ENCODE measurements around the gene RSL1D1.
A peak's percentile ranks its signal among the peaks of the same experiment; 100 is the strongest.

Gene RSL1D1

DNA sequence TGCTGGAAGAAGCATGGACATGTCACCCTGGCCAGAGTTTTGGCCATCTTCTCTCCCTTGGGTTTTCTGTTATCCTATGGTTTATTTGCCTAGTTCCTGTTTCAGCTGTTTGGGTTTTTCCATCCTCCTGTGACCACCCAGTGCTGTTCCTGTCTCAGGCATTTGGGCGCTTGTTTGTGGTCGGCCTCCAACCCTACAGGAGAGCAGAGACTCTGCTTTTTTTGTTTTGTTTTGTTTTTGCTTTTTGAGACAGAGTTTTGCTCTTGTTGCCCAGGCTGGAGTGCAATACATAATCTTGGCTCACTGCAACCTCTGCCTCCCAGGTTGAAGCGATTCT is 51.0 kb downstream of the RSL1D1 start:
- peaks cover 14% of the 10 kb centered on the region for H3K79me2 ChIP-seq (ENCODE audit: insufficient read depth, low read length)
- H3K4me1 ChIP-seq (ENCODE audit: insufficient read depth, low read length, poor library complexity, severe bottlenecking), result peaks cover 8% of the 10 kb centered on the region
- TF ChIP-seq, protein P1, sequence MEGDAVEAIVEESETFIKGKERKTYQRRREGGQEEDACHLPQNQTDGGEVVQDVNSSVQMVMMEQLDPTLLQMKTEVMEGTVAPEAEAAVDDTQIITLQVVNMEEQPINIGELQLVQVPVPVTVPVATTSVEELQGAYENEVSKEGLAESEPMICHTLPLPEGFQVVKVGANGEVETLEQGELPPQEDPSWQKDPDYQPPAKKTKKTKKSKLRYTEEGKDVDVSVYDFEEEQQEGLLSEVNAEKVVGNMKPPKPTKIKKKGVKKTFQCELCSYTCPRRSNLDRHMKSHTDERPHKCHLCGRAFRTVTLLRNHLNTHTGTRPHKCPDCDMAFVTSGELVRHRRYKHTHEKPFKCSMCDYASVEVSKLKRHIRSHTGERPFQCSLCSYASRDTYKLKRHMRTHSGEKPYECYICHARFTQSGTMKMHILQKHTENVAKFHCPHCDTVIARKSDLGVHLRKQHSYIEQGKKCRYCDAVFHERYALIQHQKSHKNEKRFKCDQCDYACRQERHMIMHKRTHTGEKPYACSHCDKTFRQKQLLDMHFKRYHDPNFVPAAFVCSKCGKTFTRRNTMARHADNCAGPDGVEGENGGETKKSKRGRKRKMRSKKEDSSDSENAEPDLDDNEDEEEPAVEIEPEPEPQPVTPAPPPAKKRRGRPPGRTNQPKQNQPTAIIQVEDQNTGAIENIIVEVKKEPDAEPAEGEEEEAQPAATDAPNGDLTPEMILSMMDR (conservative IDR thresholded peaks at IDR 0.05; ENCODE audit: low read length), result no peak
- TF ChIP-seq EZH2phosphoT487 (IDR thresholded peaks at IDR 0.05; ENCODE audit: borderline replicate concordance), result no peak
- no peak overlapping the region for H3K4me3 ChIP-seq (ENCODE audit: low read length, poor library complexity, severe bottlenecking)
- no peak overlapping the region for H3K4me2 ChIP-seq (ENCODE audit: low read depth, low read length, poor library complexity, severe bottlenecking)
- no peaks in the 10 kb centered on the region for H3K27me3 ChIP-seq (ENCODE audit: insufficient read depth, low read length, poor library complexity, severe bottlenecking)
- no peaks in the 10 kb centered on the region for H3K9me3 ChIP-seq (ENCODE audit: insufficient read depth, low read depth, low read length)
- H3K9me2 ChIP-seq (replicated peaks; ENCODE audit: low read depth, low read length), result no peaks in the 10 kb centered on the region
- no peak overlapping the region for H3K9ac ChIP-seq (ENCODE audit: low read depth, low read length, poor library complexity, severe bottlenecking)
- H3K36me3 ChIP-seq (ENCODE audit: insufficient read depth, low read length), result no peaks in the 10 kb centered on the region
- H3F3A ChIP-seq (ENCODE audit: low read depth), result no peaks in the 10 kb centered on the region
- H2AFZ ChIP-seq (ENCODE audit: low read length), result no peak overlapping the region
- peaks cover 7% of the 10 kb centered on the region for H4K20me1 ChIP-seq (ENCODE audit: insufficient read depth, low read length, poor library complexity, severe bottlenecking)

DNA sequence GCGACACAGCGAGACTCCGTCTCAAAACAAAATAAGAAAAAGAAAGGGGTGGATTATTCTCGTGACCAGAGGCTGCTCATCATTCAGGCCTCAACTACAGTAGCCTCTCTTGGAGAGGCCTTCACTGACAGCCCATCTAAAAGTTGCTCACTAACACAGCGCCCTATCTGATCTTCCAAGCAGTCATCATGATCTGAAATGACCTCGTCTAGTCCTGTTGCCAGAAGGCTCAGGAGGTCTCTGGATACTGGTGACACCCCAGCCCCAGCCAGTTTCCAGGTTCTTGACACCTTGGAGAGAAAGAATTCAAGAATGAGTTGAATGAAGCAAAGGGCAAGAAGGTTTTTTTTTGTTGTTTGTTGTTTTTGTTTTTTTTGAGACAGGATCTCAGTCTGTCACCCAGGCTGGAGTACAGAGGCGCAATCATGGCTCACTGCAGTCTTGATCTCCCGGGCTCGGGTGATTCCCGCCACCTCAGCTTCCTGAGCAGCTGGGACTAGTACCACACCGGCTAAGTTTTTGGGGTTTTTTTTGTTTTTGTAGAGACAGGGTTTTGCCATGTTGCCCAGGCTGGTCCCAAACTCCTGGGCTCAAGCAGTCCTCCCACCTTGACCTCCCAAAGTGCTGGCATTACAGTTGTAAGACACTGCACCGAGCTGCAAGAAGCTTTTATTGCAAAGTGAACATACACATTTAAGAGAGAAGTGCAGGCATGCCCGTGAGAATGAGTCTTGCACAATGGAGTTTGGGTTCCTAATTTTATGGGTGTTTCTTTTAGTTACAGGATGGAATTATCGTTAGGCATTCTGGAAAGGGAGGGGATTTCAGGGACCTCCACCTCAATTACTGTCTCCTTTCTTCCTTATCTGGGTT is 51.6 kb downstream of the RSL1D1 start:
- H3K79me2 ChIP-seq (ENCODE audit: insufficient read depth, low read length), result peaks cover 20% of the 10 kb centered on the region
- TF ChIP-seq, protein P1 (conservative IDR thresholded peaks at IDR 0.05; ENCODE audit: low read length), result no peak
- no peak for TF ChIP-seq EZH2phosphoT487 (IDR thresholded peaks at IDR 0.05; ENCODE audit: borderline replicate concordance)

DNA sequence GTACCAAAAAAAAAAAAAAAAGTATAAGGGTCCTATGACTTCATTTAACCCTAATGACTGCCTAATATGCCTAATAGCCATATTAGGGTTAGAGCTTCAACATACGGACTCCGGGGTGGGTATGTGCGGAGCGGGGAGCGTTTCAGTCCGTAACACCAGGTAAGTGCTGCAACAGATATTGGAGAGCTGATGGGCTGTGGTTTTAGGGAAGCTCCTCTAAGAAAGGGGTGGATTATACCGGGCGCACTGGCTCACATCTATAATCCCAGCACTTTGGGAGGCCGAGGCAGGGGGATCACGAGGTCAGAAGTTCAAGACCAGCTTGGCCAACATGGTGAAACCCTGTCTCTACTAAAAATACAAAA is 52.3 kb downstream of the RSL1D1 start:
- no peaks in the 10 kb centered on the region for H3K9me3 ChIP-seq (ENCODE audit: insufficient read depth, low read depth, low read length)
- peak overlapping the region; percentile 84 for H3K4me2 ChIP-seq (ENCODE audit: low read depth, low read length, poor library complexity, severe bottlenecking)
- TF ChIP-seq EZH2phosphoT487 (IDR thresholded peaks at IDR 0.05; ENCODE audit: borderline replicate concordance), result no peak
- TF ChIP-seq, protein P1 (conservative IDR thresholded peaks at IDR 0.05; ENCODE audit: low read length), result no peak
- no peaks in the 10 kb centered on the region for H3K27me3 ChIP-seq (ENCODE audit: insufficient read depth, low read length, poor library complexity, severe bottlenecking)
- no peaks in the 10 kb centered on the region for H3K36me3 ChIP-seq (ENCODE audit: insufficient read depth, low read length)
- H2AFZ ChIP-seq (ENCODE audit: low read length), result no peak overlapping the region
- no peaks in the 10 kb centered on the region for H3K9me2 ChIP-seq (replicated peaks; ENCODE audit: low read depth, low read length)
- H4K20me1 ChIP-seq (ENCODE audit: insufficient read depth, low read length, poor library complexity, severe bottlenecking), result peaks cover 11% of the 10 kb centered on the region
- no peaks in the 10 kb centered on the region for H3F3A ChIP-seq (ENCODE audit: low read depth)
- peaks cover 28% of the 10 kb centered on the region for H3K79me2 ChIP-seq (ENCODE audit: insufficient read depth, low read length)
- peaks cover 17% of the 10 kb centered on the region for H3K4me1 ChIP-seq (ENCODE audit: insufficient read depth, low read length, poor library complexity, severe bottlenecking)
- no peak overlapping the region for H3K9ac ChIP-seq (ENCODE audit: low read depth, low read length, poor library complexity, severe bottlenecking)
- no peak overlapping the region for H3K4me3 ChIP-seq (ENCODE audit: low read length, poor library complexity, severe bottlenecking)

More for the DNA sequence above, 51.6 kb downstream of the RSL1D1 start:
- Histone ChIP-seq H2AFZ (ENCODE audit: low read length) (no peak overlapping the region), H3K4me3 (ENCODE audit: low read length, poor library complexity, severe bottlenecking) (no peak overlapping the region), H3K9me2 (replicated peaks; ENCODE audit: low read depth, low read length) (no peaks in the 10 kb centered on the region), H3K27me3 (ENCODE audit: insufficient read depth, low read length, poor library complexity, severe bottlenecking) (no peaks in the 10 kb centered on the region), H4K20me1 (ENCODE audit: insufficient read depth, low read length, poor library complexity, severe bottlenecking) (peaks cover 7% of the 10 kb centered on the region), H3F3A (ENCODE audit: low read depth) (no peaks in the 10 kb centered on the region), H3K4me2 (ENCODE audit: low read depth, low read length, poor library complexity, severe bottlenecking) (no peak overlapping the region), H3K4me1 (ENCODE audit: insufficient read depth, low read length, poor library complexity, severe bottlenecking) (peaks cover 12% of the 10 kb centered on the region), H3K36me3 (ENCODE audit: insufficient read depth, low read length) (no peaks in the 10 kb centered on the region), H3K9ac (ENCODE audit: low read depth, low read length, poor library complexity, severe bottlenecking) (no peak overlapping the region), H3K9me3 (ENCODE audit: insufficient read depth, low read depth, low read length) (no peaks in the 10 kb centered on the region)

Data from Loucy (cell line).